B cell (primary cell): Measurements from ENCODE around the gene PTPN14. TPM values are rescaled to one million over a fixed set of nuclear protein-coding genes. Genes with fewer than 3 reads are reported as not detected.

Experiments used
- ATAC-seq: fragments of 200-7000 bp; cut with Tn5 transposase; one replicate; pipeline ENCODE4 v1.10.0; 2021; ENCODE audit warnings: low read depth, mild to moderate bottlenecking, moderate number of reproducible peaks, moderate library complexity
- CTCF ChIA-PET: fragments of 350-600 bp; sonication (Branson Sonifier 250); formaldehyde crosslinking; loops from one replicate; lab custom pipeline; 2021; ENCODE audit warnings: antibody characterized with exemption, inconsistent platforms; lab: Charles Lee
- POLR2A ChIA-PET: fragments of 350-600 bp; sonication (Branson Sonifier 250); formaldehyde crosslinking; loops from one replicate; lab custom pipeline; 2021; ENCODE audit warnings: antibody characterized with exemption; lab: Charles Lee
- DNase-seq: peaks from one replicate; pipeline ENCODE4 v3.0.0; 2013
- H2AFZ ChIP-seq: 2 replicates; pipeline ENCODE4 v1.6.1; 2012; ENCODE audit warnings: mild to moderate bottlenecking, low read depth, low read length; ENCODE audit not compliant: insufficient read depth, poor library complexity, severe bottlenecking
- H3K27ac ChIP-seq, 2 donors: 1 replicate in 1 of 2; 2 replicates in 1 of 2; pipeline ENCODE4 v1.5.1; 2012 to 2013; ENCODE audit warnings: low read length in 2 of 2, mild to moderate bottlenecking in 2 of 2, moderate library complexity in 1 of 2
- H3K27me3 ChIP-seq, 4 experiments: fragments of 200-600 bp in 1 of 4; sonication (generic) in 1 of 4; replicated peaks in 1 of 4; 1 replicate in 2 of 4; 2 replicates in 2 of 4; pipeline versions ENCODE4 v1.6.1 to v1.7.0; 2013 to 2016; ENCODE audit warnings: low read length in 3 of 4, mild to moderate bottlenecking in 2 of 4, mixed read lengths in 1 of 4, moderate library complexity in 1 of 4; ENCODE audit not compliant: insufficient read depth in 4 of 4, control insufficient read depth in 3 of 4; ENCODE audit errors: control extremely low read depth in 1 of 4
- H3K36me3 ChIP-seq, 2 experiments: replicated peaks in 1 of 2; 1 replicate in 1 of 2; 2 replicates in 1 of 2; pipeline versions ENCODE4 v1.6.1 to v1.7.1; 2013; ENCODE audit warnings: low read length in 1 of 2; ENCODE audit not compliant: insufficient read depth in 2 of 2, control insufficient read depth in 1 of 2; ENCODE audit errors: control extremely low read depth in 1 of 2, extremely low read depth in 1 of 2
- H3K4me1 ChIP-seq, 2 donors: fragments of 200-600 bp in 1 of 2; sonication (generic) in 1 of 2; 1 replicate in 1 of 2; 2 replicates in 1 of 2; pipeline versions ENCODE4 v1.5.1 to v1.6.1; 2013 to 2017; ENCODE audit warnings: low read length in 2 of 2; ENCODE audit not compliant: control insufficient read depth in 2 of 2, insufficient read depth in 2 of 2
- H3K4me2 ChIP-seq: replicated peaks from 2 replicates; pipeline ENCODE3; 2012; ENCODE audit warnings: mild to moderate bottlenecking, low read depth, low read length; ENCODE audit not compliant: poor library complexity, severe bottlenecking
- H3K4me3 ChIP-seq, 5 experiments: fragments of 200-600 bp in 1 of 5; sonication (generic) in 1 of 5; 1 replicate in 3 of 5; 2 replicates in 2 of 5; pipeline versions ENCODE4 v1.5.1 to v1.7.0; 2011 to 2016; ENCODE audit warnings: low read length in 4 of 5, mild to moderate bottlenecking in 4 of 5, low read depth in 2 of 5, control low read depth in 1 of 5, moderate library complexity in 1 of 5; ENCODE audit not compliant: insufficient read depth in 1 of 5; ENCODE audit errors: control extremely low read depth in 1 of 5, extremely low read depth in 1 of 5
- H3K79me2 ChIP-seq: fragments of 200-600 bp; sonication (generic); one replicate; pipeline ENCODE4 v1.6.0; 2016; ENCODE audit warnings: low read length; ENCODE audit not compliant: control insufficient read depth, insufficient read depth
- H3K9ac ChIP-seq: fragments of 200-600 bp; sonication (generic); 2 replicates; pipeline ENCODE4 v1.6.1; 2017; ENCODE audit warnings: mild to moderate bottlenecking, low read length, moderate library complexity
- H3K9me3 ChIP-seq, 3 donors: one replicate each; pipeline versions ENCODE4 v1.6.1 to v1.7.1; 2013; ENCODE audit warnings: low read length in 2 of 3; ENCODE audit not compliant: control insufficient read depth in 2 of 3, insufficient read depth in 1 of 3; ENCODE audit errors: control extremely low read depth in 1 of 3
- H4K20me1 ChIP-seq: 2 replicates; pipeline ENCODE4 v1.6.0; 2012; ENCODE audit warnings: mild to moderate bottlenecking, low read length; ENCODE audit not compliant: insufficient read depth, control insufficient read depth, poor library complexity, severe bottlenecking
- H3K27ac Mint-ChIP-seq: one replicate; pipeline ENCODE4 v1.8.0; 2021; ENCODE audit warnings: mixed read lengths
- H3K27me3 Mint-ChIP-seq: one replicate; pipeline ENCODE4 v1.8.0; 2021; ENCODE audit warnings: mixed read lengths
- H3K4me1 Mint-ChIP-seq: one replicate; pipeline ENCODE4 v1.8.0; 2021; ENCODE audit warnings: mixed read lengths
- H3K4me3 Mint-ChIP-seq: one replicate; pipeline ENCODE4 v1.8.0; 2021; ENCODE audit warnings: mixed read lengths
- H3K9me3 Mint-ChIP-seq: one replicate; pipeline ENCODE4 v1.8.0; 2022; ENCODE audit warnings: mixed read lengths; ENCODE audit not compliant: insufficient read depth
- CTCF ChIP-seq: fragments of 200-600 bp; IDR thresholded peaks from one replicate; pipeline ENCODE4 v1.8.0; 2022; ENCODE audit warnings: antibody characterized with exemption, mild to moderate bottlenecking
- EZH2 ChIP-seq: IDR thresholded peaks from 2 replicates; pipeline ENCODE4 v1.6.1; 2012; ENCODE audit warnings: borderline replicate concordance, low read depth, mild to moderate bottlenecking, moderate library complexity, low read length; ENCODE audit not compliant: insufficient read depth, poor library complexity, severe bottlenecking
- WGBS: methylation state at CpG from one replicate; pipeline ENCODE4 v1.1.5; 2013; ENCODE audit warnings: missing lambda C conversion rate; ENCODE audit not compliant: insufficient coverage; 5-methylcytosine and 5-hydroxymethylcytosine counted together
- intact Hi-C: fragments of 100-400 bp; cut with micrococcal nuclease; formaldehyde crosslinking; loops from one replicate; pipeline ENCODE4 v1.10.0; 2022
- polyA plus RNA-seq: library from polyadenylated mRNA; depleted of rRNA; stranded (reverse); fragments of >200 nt; gene quantifications from 2 replicates; pipeline ENCODE4 v1.2.3, GENCODE V29; 2012
- total RNA-seq, 2 donors: library from RNA; stranded (reverse); fragments of 120-200 nt in 1 of 2; gene quantifications; 1 replicate in 1 of 2; 2 replicates in 1 of 2; pipeline versions ENCODE4 v1.2.3 to v1.2.4, GENCODE V29; 2013 to 2022

PTPN14 gene
- total and polyA plus RNA-seq, 2 donors (not counting 1 experiment from before 2014, with no cell fraction given), result under 0.01 TPM; not detected in 1

DNA sequence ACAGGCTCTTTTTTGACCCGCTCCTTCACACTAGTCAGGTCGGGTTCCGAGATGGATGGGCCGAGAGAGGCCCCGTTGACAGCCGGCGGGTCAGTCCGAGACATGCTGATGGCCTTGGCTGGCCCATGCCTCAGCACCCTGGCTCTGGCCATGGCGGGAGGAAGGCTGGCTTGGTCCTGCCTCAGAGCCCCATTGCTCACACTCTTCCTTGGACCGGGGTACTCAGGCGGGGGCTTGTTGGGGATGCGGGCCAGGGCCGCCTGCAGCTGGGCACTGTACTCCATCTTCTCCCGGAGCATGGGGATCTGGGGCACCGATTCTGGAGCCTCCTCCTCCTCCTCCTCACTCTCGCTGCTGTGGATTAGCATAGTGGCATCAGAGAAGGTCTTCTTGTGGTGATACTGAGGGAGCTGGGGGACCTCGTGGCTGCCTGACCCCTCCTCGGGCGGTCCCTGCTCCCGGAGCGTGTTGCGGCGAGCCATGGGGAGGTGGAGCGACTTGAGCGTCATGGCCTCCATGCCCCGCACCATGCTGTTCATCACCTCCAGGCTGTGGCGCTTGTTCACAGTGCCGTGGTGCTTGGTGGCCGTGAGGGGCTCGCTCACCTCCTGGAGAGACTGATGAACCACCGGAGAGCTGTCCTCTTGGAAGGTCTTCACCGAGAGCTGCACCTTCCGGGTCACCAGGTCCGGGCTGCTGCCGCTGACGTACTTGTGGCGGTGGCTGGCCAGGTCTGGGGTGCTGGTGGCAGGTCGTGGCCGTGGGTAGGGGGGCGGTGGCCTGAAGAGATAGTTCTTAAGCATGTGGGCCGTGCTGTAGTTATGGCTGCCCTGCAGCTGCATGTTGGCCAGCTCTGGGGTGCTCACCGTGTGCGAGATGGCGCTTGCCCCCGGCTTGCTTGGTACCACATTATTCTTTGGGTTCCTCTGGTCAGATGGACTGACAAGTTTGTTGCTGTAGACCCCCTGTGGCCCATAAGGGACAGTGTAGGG is 167.7 kb downstream of the PTPN14 start:
- POLR2A ChIA-PET, result no interaction called here
- no peak overlapping the region for H3K4me3 ChIP-seq
- no peaks in the 10 kb centered on the region for H3K27me3 ChIP-seq
- no peaks in the 10 kb centered on the region for H3K4me1 ChIP-seq
- 94% methylated on average over 43 of the region's 45 CpGs for WGBS
- no peaks in the 10 kb centered on the region for H3K36me3 ChIP-seq
- no peak overlapping the region for H3K4me3 Mint-ChIP-seq
- no peak overlapping the region for H3K27ac Mint-ChIP-seq
- no peaks in the 10 kb centered on the region for H3K79me2 ChIP-seq
- H3K27ac ChIP-seq, result no peak overlapping the region
- H3K9me3 Mint-ChIP-seq, result no peaks in the 10 kb centered on the region
- no peaks in the 10 kb centered on the region for H4K20me1 ChIP-seq
- CTCF ChIA-PET, result no interaction called here
- H2AFZ ChIP-seq, result no peak overlapping the region
- ATAC-seq (no peak), DNase-seq (peak; percentile 2)
- no peak overlapping the region for H3K9ac ChIP-seq
- H3K4me1 Mint-ChIP-seq, result no peaks in the 10 kb centered on the region
- TF ChIP-seq EZH2, result no peak
- TF ChIP-seq CTCF, result no peak
- intact Hi-C loops, result no loop called here
- H3K4me2 ChIP-seq, result no peak overlapping the region
- no peaks in the 10 kb centered on the region for H3K9me3 ChIP-seq
- no peaks in the 10 kb centered on the region for H3K27me3 Mint-ChIP-seq
